ENCODE results near the gene MYT1. TPM values are rescaled to one million over a fixed set of nuclear protein-coding genes. Genes with fewer than 3 reads are reported as not detected.
A peak's percentile ranks its signal among the peaks of the same experiment; 100 is the strongest.

The MYT1 gene
- polyA plus RNA-seq, 5 donors = 0.13 to 0.43 (median 0.24) TPM

- peak in 1 of 2 donors; percentile 22 for DNase-seq
Measured at GRCh38 chr20:64188682-64189529, 24.7 kb downstream of the MYT1 start.

- no peak for DNase-seq
Measured at GRCh38 chr20:64189530-64189966, 25.3 kb downstream of the MYT1 start.

GRCh38 chr20:64189986-64190385 is 25.7 kb downstream of the MYT1 start:
- no peak for DNase-seq

DNA sequence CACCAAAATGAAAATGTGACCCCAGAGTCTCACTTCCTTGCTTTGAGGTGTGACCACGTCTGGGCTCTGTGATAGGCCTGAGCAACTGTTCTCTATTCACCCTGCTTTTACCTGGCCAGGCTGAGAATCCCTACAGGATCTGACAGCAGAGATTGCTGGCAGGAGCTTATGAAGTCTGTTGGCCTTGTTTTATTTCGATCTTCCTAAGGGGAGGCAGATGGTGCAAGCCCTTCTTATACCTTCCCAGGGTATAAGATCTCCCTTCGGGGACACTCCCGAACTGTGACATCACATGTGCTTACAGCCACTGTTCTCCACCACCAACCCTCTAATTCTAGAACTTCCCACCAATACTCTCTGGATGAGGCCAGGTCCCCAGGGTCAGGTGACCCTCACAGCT is 26.8 kb downstream of the MYT1 start:
- DNase-seq = no peak

- no peak for DNase-seq
Measured at GRCh38 chr20:64192406-64192805, 28.2 kb downstream of the MYT1 start.

DNA sequence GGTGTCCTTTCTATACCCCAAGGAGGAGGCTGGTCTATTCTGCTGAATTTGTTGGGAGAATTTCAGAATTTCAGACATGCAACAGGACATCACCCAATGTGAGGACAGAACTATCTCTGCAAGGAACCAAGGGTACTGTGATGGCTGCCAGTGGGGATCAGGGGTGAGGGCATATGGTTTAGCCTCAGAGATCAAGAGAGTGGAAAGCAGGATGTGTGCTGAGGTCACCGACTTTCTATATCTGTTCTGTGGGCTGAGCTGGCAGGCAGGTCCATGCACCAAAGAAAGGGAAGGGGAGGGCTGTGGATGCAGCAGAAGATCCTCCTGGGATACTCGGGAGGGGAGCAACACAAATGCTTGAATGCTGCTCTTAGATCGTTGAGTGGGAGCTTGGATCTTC is 28.8 kb downstream of the MYT1 start:
- DNase-seq = no peak

DNA sequence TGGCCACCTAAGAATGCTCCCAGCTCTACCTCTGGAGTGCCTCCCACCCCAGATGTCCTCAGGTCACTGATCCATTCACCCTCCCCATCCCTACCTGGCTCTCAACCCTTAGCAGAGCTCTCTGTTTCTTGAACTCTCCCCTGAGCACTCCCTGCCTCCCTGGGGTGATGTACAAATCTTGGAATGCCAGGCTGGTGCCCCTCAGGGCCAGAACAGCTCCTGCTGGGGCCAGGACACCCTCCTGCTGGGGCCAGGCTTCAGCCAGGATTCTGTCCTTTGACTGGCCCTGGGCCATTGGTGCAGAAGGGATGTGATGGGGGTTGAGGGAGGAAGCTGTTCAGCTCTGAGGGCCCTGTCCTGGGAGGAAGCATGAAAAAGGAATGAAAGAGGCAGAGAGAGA is 30.0 kb downstream of the MYT1 start:
- DNase-seq = no peak

DNA sequence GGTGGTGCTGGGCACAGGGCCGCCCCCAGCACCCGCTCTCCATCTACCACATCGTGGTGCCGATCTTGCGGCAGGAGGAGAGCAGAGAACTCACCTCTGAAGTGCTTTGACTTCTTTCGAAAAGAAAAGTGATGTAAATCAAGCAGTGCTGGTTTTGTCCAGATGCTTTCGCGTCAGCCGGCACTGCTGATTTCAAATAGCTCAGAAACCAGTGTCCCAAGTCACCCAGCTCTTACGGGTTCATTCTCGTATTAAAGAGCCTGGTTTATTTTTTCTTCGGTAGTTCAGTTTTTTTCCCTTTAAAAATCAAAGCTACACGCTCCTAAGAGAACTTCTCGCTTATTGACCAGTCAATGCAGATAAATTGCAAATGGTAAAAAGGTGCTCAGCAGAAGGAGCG is 32.1 kb downstream of the MYT1 start:
- DNase-seq = no peak

DNA sequence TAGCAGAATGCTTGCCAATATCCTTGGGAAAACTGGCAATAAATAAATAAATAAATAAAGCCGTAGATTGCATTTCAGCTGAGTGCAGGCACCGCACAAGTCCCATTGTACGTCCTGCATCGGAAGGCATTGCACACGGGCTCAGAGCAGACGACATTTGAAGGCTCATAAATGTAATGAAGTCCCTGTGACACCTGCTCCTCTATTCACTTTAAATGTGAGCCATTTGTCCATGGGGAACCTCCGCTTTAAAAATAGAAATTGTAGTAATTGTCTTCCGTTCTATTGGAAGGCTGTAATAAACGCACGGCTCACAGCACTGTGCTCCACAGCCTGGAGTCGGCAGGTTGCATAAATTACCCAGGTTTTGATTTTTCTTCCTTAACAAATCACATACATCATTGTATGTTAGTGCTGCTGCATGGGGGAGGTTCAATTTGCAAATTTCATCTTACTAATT is 32.6 kb downstream of the MYT1 start:
- DNase-seq = no peak

DNA sequence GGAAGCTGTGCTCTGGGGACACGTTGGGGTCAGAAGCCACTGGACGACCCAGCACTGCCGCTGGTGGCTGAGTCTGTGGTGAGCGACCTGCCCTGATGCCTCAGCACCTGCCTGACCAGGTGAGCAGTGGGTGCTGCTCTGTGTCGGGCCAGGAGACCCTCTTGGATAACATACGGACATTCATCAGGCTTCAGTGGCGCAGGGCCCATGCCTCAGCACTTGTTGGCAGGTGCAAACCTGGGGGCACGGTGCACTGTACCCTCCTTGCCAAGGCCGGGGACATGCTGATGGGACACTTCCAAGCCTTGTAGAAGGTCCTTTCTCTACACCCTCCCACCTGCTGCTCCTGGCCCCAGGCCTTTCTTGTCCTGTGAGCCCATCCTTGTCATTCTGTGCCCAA is 34.1 kb downstream of the MYT1 start:
- no peak for DNase-seq

DNA sequence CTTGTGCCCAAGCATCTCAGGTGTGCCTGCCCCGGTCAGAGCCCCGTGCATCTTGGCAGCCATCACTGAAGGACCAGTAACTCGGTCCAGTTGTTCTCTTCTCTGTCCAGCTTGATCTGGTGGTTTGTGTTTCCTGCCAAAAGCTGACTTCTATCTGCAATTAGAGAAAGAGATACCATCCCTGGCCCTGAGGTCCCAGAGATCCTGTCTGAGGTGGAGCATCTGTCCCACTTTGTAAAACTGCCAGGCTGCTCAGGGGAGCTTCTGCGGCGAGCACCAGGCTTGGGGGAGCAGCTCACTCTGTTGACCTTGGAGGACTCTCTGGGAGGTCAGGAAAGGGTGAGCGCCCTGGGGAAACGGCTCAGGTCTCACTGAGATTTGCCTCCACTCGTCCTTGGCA is 35.1 kb downstream of the MYT1 start:
- no peak for DNase-seq

DNA sequence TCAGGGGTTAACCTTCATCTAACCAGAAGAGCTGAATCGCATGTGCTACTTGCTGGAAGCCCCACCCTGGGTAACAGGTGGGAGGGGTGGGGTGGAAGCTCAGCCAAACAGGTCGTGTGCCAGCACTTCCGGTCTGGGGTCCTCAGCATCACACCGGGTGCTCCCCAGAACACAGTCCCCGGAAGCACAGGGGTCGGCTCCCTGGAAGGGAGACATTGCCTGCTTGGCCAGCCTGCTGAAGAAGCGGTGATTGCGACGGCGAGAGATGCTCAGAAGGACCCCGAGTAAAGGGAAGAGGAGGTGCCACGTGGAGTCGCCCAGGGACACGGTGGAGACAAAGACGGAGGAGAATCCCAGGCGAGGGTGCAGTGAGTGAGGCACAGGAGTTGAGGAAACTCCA is 36.5 kb downstream of the MYT1 start:
- DNase-seq = no peak

- no peak for DNase-seq
Measured at GRCh38 chr20:64201653-64202052, 37.4 kb downstream of the MYT1 start.

DNA sequence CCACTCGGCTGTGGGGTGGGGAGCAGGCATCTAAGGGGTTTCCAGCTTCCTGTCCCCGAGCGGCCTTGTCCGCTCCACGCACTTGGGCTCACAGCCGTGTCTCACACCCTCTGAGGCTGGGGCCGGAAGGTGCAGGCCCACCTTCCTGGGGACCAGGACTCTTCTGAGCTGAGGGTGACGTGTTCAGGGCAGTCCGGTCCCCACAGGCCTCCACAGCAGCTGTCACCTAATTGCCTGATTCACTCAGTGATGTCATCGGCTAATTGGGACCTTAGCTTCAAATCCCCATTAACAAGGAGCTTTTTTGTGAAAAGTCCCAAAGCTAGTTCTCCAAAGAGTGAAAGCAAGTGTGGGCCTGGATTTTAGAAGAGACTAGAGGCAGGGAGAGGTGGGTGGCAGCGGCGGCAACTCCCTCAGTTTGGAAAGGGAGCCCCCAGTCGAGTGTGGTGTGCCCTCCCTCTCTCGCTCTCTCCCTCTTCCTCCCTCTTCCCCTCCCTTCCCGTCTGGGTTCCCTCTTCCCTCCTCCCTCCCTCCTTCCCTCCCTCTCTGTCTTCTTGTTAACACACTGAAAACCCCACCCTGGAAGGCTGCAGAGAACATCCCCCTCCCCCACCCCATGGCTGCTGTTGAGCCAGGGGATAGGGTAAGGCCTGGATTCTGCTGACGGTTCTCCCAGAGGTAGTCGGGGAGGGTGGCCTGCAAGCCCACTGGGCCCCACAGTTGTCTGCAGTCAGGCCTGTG is 39.0 kb downstream of the MYT1 start:
- DNase-seq = no peak

DNA sequence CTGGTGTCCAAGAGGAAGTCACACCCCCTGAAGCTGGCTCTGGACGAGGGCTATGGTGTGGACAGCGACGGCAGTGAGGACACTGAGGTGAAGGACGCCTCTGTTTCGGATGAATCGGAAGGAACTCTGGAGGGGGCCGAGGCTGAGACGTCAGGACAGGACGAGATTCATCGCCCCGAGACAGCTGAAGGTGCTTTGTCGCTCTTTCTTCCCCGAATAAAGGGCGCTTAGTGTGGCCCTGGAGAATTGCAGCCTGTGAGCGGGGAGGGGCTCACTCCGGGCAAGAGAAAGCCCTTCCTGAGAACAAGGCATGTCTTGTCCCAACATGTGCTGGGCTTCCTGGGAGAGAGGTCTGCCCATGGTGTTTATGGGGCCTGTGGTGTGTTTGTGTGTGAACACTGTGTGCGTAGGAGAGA is 41.4 kb downstream of the MYT1 start:
- no peak for DNase-seq

GRCh38 chr20:64206614-64207013 is 42.4 kb downstream of the MYT1 start:
- no peak for DNase-seq

- DNase-seq = no peak
Measured at GRCh38 chr20:64207641-64208590, 43.7 kb downstream of the MYT1 start.

DNA sequence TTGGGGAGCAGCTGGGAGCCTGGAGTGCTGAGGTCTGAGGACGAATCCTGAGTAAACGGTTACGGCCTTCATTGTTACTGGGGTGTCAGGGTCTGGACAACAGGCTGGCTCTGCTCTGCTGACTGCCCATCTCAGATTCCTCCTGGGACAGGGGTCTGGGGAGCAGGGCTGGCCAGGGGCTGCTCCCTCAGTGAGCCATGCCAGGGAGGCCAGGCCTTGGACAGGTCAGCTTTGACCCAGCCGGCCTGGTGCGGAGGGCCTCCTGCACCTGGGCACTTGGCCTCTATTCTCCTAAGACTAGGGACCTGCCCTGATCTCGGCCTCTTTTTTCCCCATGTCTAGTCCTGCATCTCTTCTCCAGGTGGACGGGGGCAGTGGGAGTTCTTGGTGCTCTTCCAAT is 44.9 kb downstream of the MYT1 start:
- DNase-seq = no peak

DNA sequence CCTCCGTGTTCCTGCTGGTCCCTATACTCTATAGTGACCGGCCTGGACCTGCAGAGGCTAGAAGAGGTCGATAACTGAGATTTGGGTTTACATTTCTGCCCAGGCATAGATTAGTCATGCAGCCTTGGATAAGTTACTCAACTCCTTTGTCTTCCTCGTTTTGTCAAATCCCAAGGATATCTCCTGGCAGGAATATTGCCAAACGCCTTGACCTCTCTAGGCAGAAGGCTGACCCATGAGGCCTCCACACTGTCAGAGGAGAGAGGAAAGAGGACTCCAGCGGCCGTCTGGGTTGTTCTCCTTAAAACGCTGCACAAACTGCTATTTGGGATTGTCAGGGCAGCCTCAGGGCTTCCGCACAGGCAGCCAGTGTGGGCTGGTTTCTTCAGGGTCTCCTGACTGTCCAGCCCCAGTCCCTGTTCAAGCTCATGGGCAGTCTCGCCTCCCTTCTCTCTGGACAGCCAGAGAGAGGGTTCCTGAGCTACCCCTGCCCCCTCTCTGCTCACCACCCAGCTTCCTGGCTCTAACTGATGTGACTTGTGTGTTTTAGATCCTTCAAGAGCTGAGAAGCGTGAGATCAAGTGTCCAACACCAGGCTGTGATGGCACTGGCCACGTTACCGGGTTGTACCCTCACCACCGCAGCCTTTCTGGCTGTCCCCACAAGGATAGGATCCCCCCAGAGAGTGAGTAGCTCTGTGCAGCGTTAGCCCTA is 46.6 kb downstream of the MYT1 start:
- DNase-seq = no peak

- peak in 1 of 2 donors; percentile 36 for DNase-seq
Measured at GRCh38 chr20:64211874-64212658, 47.8 kb downstream of the MYT1 start.

Measured in right lung (tissue), 5 donors.